Body of pancreas (tissue), 4 donors: ENCODE measurements around the gene SCAMP1. TPM values are rescaled to one million over a fixed set of nuclear protein-coding genes. Genes with fewer than 3 reads are reported as not detected.

Experiments used
- ATAC-seq: fragments of 150-250 bp; one replicate; pipeline ENCODE4 v1.9.1; 2016
- DNase-seq, 4 donors: peaks; one replicate each; pipeline ENCODE4 v3.0.0-alpha.2; 2019
- H3K27ac ChIP-seq, 4 donors: fragments of 200-600 bp; sonication (generic); 1 replicate in 3 of 4; 2 replicates in 1 of 4; pipeline versions ENCODE4 v1.5.1 to v1.6.1; 2016 to 2019; ENCODE audit warnings: mild to moderate bottlenecking in 1 of 4, mixed read lengths in 1 of 4, moderate library complexity in 1 of 4
- H3K27me3 ChIP-seq, 2 donors: fragments of 200-600 bp; sonication (generic); one replicate each; pipeline ENCODE4 v1.6.0; 2016; ENCODE audit warnings: mild to moderate bottlenecking in 1 of 2
- H3K36me3 ChIP-seq, 2 donors: fragments of 200-600 bp; sonication (generic); replicated peaks in 1 of 2; 2 replicates each; pipeline ENCODE4 v1.5.1; 2016; ENCODE audit warnings: low read depth in 2 of 2; ENCODE audit not compliant: insufficient read depth in 1 of 2
- H3K4me1 ChIP-seq: fragments of 200-600 bp; sonication (generic); one replicate; pipeline ENCODE4 v1.6.0; 2016
- H3K4me3 ChIP-seq, 2 donors: fragments of 200-600 bp; sonication (generic); 1 replicate in 1 of 2; 2 replicates in 1 of 2; pipeline ENCODE4 v1.5.1; 2016 to 2019
- H3K9me3 ChIP-seq, 3 donors: fragments of 200-600 bp; sonication (generic); 1 replicate in 2 of 3; 2 replicates in 1 of 3; pipeline ENCODE4 v1.5.1; 2016
- POLR2A ChIP-seq, 3 donors: fragments of 450-650 bp; IDR thresholded peaks; one replicate each; pipeline ENCODE4 v1.6.1; 2016; ENCODE audit warnings: antibody characterized with exemption in 3 of 3, mild to moderate bottlenecking in 2 of 3
- WGBS, 2 donors: methylation state at CpG; one replicate each; pipeline ENCODE4 v1.1.5; 2017; 5-methylcytosine and 5-hydroxymethylcytosine counted together
- intact Hi-C: fragments of 100-400 bp; cut with DNase I; formaldehyde crosslinking; loops from one replicate; pipeline ENCODE4 v1.15.1; 2023
- total RNA-seq, 2 donors: library from RNA; depleted of rRNA; stranded (reverse); fragments of >200 nt; gene quantifications; one replicate each; pipeline ENCODE4 v1.1.0, GENCODE V29; 2016
- TF ChIP-seq, protein P1 (sequence below), 7 experiments: fragments of 450-650 bp in 4 of 7; fragments of 200-600 bp in 3 of 7; sonication (generic) in 3 of 7; IDR thresholded peaks; one replicate each; pipeline ENCODE4 v1.5.1; 2016 to 2019; ENCODE audit warnings: antibody characterized with exemption in 7 of 7

The SCAMP1 gene
- total RNA-seq, 2 donors from 2014 or later, result 10.2 to 15.8 TPM

DNA sequence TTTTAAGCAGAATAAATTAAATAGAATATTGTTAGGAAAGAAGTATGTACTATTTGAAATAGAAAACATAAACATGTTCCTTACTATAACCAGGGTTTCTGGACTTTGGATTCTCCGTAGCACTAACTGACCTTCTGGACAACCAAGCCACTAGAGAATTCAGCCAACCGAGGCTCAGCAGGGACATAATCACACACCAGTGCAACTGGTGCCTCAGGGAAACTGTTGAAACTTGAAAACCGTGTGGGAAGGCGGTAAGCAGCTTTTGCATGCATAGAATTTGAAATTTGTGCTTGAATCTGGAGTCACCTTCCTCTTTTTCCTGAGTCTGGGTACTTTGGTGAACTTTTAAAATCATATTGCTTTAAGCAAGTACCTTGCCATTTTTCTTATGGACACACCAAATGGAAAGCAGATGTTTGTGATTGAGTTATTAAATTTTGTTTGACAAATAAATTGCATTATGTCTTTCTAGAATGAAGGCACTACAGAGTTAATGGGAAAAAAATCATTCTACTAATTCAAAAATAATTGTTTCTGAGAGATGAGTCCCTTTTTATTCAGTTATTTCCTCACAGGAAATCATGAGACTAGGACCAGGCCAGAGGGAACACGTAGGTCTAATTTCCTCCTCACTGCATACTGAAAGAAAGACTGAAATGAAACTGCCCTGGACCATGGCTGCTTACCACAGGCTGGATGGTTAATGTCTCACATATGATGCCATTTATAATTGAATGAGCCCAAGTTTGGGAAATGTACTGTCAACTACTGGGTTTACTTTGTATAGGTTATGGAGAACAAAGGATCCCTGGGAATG is 20.6 kb upstream of the SCAMP1 start:
- H3K27me3 ChIP-seq, result no peaks in the 10 kb centered on the region
- 79 to 85% methylated on average over 5 of the region's 5 CpGs for WGBS, 2 donors
- no peaks in the 10 kb centered on the region for H3K4me1 ChIP-seq
- intact Hi-C loops, result no loop called here
- H3K36me3 ChIP-seq, result no peaks in the 10 kb centered on the region
- DNase-seq (peak in 1 of 4 donors; percentile 8), ATAC-seq (no peak)
- H3K27ac ChIP-seq, result peak overlapping the region in 1 of 4 donors; percentile 4
- no peak overlapping the region for H3K4me3 ChIP-seq
- TF ChIP-seq, protein P1, sequence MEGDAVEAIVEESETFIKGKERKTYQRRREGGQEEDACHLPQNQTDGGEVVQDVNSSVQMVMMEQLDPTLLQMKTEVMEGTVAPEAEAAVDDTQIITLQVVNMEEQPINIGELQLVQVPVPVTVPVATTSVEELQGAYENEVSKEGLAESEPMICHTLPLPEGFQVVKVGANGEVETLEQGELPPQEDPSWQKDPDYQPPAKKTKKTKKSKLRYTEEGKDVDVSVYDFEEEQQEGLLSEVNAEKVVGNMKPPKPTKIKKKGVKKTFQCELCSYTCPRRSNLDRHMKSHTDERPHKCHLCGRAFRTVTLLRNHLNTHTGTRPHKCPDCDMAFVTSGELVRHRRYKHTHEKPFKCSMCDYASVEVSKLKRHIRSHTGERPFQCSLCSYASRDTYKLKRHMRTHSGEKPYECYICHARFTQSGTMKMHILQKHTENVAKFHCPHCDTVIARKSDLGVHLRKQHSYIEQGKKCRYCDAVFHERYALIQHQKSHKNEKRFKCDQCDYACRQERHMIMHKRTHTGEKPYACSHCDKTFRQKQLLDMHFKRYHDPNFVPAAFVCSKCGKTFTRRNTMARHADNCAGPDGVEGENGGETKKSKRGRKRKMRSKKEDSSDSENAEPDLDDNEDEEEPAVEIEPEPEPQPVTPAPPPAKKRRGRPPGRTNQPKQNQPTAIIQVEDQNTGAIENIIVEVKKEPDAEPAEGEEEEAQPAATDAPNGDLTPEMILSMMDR (IDR thresholded peaks at IDR 0.05), result no peak
- no peak for TF ChIP-seq POLR2A (IDR thresholded peaks at IDR 0.05)
- H3K9me3 ChIP-seq, result no peaks in the 10 kb centered on the region

DNA sequence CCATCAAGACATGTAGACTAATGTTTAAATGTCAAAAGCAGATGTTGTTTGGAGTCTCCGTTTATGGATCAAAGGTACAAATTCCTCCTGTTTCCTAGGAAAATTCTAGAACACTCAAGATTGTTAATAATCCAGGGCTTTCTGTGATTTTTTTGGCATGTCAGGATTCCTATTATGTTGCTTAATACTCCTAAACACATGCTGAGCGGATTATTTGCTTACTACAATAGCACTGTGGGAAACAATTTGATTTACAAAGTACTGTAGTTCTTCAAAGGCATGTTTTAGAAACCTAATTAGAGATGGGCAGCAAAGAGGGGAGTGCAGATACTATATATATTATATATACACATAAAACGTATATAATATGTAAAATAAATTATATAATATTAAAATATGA is 19.0 kb upstream of the SCAMP1 start:
- Histone ChIP-seq H3K36me3 (no peaks in the 10 kb centered on the region), H3K4me1 (no peaks in the 10 kb centered on the region), H3K27me3 (no peaks in the 10 kb centered on the region), H3K4me3 (no peak overlapping the region), H3K9me3 (no peaks in the 10 kb centered on the region), H3K27ac (no peak overlapping the region)
- intact Hi-C loops, result no loop called here
- ATAC-seq (no peak), DNase-seq (no peak)
- 60 to 62% methylated on average over 3 of the region's 3 CpGs for WGBS, 2 donors
- TF ChIP-seq POLR2A (IDR thresholded peaks at IDR 0.05), result no peak
- TF ChIP-seq, protein P1 (IDR thresholded peaks at IDR 0.05), result no peak

DNA sequence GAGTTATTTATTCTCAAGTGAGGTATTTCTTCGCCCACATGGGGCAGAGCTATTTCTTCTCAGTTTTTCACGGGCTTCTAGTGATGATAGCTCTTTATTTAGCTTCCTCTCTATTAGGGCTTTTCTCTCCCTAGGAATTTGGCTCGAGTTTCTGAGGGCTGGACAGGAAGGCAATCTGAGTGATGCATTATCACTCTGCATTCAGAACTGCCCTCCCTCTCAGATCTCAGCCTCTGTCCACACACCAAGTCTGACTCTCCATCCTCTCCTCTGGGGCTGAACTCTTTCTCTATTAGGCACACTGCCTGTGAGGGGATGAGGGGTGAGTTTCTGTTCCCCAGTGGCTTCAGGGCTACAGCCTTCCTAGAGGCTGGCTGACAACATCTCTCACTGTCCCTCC is 14.9 kb upstream of the SCAMP1 start:
- Histone ChIP-seq H3K36me3 (no peaks in the 10 kb centered on the region), H3K4me3 (no peak overlapping the region), H3K27me3 (no peaks in the 10 kb centered on the region), H3K4me1 (no peaks in the 10 kb centered on the region), H3K9me3 (no peaks in the 10 kb centered on the region), H3K27ac (no peak overlapping the region)
- DNase-seq (no peak), ATAC-seq (no peak)
- no peak for TF ChIP-seq POLR2A (IDR thresholded peaks at IDR 0.05)
- TF ChIP-seq, protein P1 (IDR thresholded peaks at IDR 0.05), result no peak
- intact Hi-C loops, result no loop called here
- WGBS, 2 donors, result 51 to 55% methylated on average over 3 of the region's 3 CpGs

DNA sequence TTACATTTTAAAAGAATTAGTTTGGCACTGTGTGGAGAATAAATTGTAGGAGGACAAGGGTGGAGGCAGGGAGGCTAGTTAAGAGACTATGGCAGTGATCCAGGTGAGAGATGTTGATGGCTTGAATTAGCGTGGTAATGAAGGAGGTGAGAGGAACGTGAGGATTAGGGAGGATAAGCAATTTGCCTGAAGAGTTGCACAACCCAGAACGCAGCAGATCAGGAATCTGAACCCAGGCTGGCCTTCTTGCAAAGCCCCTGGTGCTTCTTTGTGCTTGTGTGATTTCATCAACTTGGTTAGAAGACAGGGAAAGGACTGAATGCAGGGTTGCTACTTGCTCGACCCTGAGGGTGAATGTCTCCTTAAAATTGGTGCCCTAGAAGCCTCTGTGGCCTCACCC is 6.9 kb upstream of the SCAMP1 start:
- H3K27me3 ChIP-seq, result no peaks in the 10 kb centered on the region
- TF ChIP-seq POLR2A (IDR thresholded peaks at IDR 0.05), result no peak
- TF ChIP-seq, protein P1 (IDR thresholded peaks at IDR 0.05), result no peak
- ATAC-seq (no peak), DNase-seq (no peak)
- WGBS, 2 donors, result 49 to 55% methylated on average over 4 of the region's 4 CpGs
- intact Hi-C loops, result loop anchor here (5.0 kb wide), 1 partner anchor 51 kb away; no protein-coding TSS in a partner anchor
- H3K4me1 ChIP-seq, result peaks cover 4% of the 10 kb centered on the region
- H3K27ac ChIP-seq, result no peak overlapping the region
- no peak overlapping the region for H3K4me3 ChIP-seq
- H3K9me3 ChIP-seq, result no peaks in the 10 kb centered on the region
- no peaks in the 10 kb centered on the region for H3K36me3 ChIP-seq
